NCI-H2029 (cell line): ENCODE results near the gene FKBP2.

ENCODE experiments used
- DNase-seq: peaks from one replicate; lab custom pipeline; 2025; lab: John Stamatoyannopoulos, UW

The FKBP2 gene

GRCh38 chr11:64219755-64220154 lies 21.1 kb upstream of the FKBP2 start:
- DNase-seq: no peak

- DNase-seq: no peak
Observed at GRCh38 chr11:64220271-64220670, 20.6 kb upstream of the FKBP2 start.

- DNase-seq: no peak
Observed at GRCh38 chr11:64220798-64221197, 20.1 kb upstream of the FKBP2 start.

GRCh38 chr11:64222651-64223000 lies 18.3 kb upstream of the FKBP2 start:
- DNase-seq: no peak

- DNase-seq: no peak
Observed at GRCh38 chr11:64223001-64223651, 17.8 kb upstream of the FKBP2 start.

- DNase-seq: no peak
Observed at GRCh38 chr11:64224151-64224890, 16.6 kb upstream of the FKBP2 start.

- DNase-seq: no peak
Observed at GRCh38 chr11:64224891-64225607, 15.8 kb upstream of the FKBP2 start.

GRCh38 chr11:64225608-64226506 lies 15.0 kb upstream of the FKBP2 start, which contains the start of the genes NUDT22 and TRPT1:
TSS of gene NUDT22 (plus strand) at chr11:64226274. CDS start at chr11:64226653, 379 bp downstream.
TSS of gene TRPT1 (minus strand) at chr11:64226186. CDS start at chr11:64225860, 326 bp downstream.
- DNase-seq: peak; percentile 80

- DNase-seq: peak; percentile 68
Observed at GRCh38 chr11:64226507-64227051, 14.3 kb upstream of the FKBP2 start.

GRCh38 chr11:64227405-64227956 lies 13.4 kb upstream of the FKBP2 start:
- no peak for DNase-seq

GRCh38 chr11:64229090-64229743 lies 11.7 kb upstream of the FKBP2 start:
- no peak for DNase-seq

- DNase-seq: no peak
Observed at GRCh38 chr11:64229744-64230170, 11.1 kb upstream of the FKBP2 start.

- peak; percentile 93 for DNase-seq
Observed at GRCh38 chr11:64230171-64230984, 10.5 kb upstream of the FKBP2 start, which contains the start of gene DNAJC4. TSS of gene DNAJC4 (plus strand) at chr11:64230548. CDS start at chr11:64230855, 307 bp downstream.

GRCh38 chr11:64230985-64231365 lies 9.9 kb upstream of the FKBP2 start:
- DNase-seq: no peak

- no peak for DNase-seq
Observed at GRCh38 chr11:64231546-64231945, 9.3 kb upstream of the FKBP2 start.

- no peak for DNase-seq
Observed at GRCh38 chr11:64232182-64232966, 8.5 kb upstream of the FKBP2 start.

GRCh38 chr11:64232967-64233315 lies 8.0 kb upstream of the FKBP2 start:
- no peak for DNase-seq

- DNase-seq: no peak
Observed at GRCh38 chr11:64233913-64234586, 6.8 kb upstream of the FKBP2 start, which contains the start of gene VEGFB. TSS of gene VEGFB (plus strand) at chr11:64234584. CDS start at chr11:64234834, 250 bp downstream.
